Measurements from ENCODE around the gene MMP8.
A peak's percentile ranks its signal among the peaks of the same experiment; 100 is the strongest.

Gene MMP8

DNA sequence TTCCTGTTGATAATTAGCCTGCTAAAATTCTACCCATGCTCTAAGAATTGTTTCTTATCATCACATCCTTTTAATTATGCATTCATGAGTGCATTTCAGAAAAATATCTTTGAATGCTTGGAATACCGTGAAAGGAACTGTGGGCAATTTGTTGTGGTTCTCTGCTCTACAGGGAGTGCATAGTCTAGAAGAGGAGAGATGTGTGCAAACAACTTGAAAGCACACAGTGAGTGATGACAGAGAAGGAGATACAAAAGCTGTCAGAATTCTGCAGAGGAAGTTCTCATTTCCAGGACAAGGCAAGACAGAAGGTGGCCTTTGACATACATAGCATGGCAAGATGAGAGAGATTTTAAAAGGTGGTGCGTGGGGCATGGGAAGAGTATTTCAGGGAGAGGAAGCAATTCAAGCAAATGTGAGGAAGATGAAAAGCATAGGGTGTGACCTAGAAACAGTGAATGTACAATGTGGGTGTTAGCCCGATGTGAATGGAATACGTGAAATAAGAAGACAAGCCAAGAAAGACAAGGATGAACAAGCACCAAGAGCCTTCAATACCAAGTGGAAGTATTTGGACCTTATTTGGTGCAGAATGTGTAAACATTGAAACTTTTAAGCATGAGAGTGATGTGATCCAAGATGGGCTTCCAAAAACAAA is 5.0 kb downstream of the MMP8 start:
- DNase-seq = no peak

GRCh38 chr11:102717280-102717679 is 7.5 kb downstream of the MMP8 start:
- DNase-seq = no peak

GRCh38 chr11:102716527-102716926 is 8.2 kb downstream of the MMP8 start:
- DNase-seq = no peak

- no peak for DNase-seq
Measured at GRCh38 chr11:102712137-102712536, 12.6 kb downstream of the MMP8 start.

DNA sequence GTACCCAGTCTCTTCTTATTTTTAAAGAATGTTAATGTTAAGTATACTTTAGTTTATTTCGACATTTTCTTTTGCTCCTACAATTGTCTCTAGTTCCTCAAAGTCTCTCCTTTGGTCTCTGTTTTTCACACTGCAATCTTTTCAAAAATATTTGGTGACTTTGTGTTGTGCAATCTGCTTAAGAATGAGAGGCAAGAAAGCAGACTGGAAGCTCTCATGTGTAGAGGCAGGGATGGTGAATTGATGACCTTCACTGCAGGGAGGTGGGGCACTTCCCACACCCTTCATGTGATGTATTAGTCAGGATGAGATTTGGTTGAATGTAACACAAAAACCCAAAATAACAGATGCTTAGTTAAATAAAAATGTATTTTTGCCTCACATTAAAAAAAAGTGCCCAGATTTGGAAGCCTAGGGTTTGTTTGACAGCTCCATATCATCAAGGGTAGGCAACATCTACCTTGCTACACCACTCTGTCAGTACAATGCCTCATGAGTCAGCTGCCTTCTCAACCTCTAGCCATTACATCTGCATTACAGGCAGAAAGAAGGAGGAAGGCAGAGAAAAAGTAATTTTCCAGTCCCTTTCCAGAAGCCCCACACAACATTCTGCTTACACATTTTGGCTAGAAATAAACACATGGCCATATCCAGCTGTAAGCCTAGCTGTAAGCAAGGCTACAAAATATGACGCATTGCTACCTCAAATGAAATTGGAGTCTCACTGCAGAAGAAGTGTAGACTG is 15.4 kb downstream of the MMP8 start:
- no peak for DNase-seq

GRCh38 chr11:102708654-102709053 is 16.1 kb downstream of the MMP8 start:
- DNase-seq = no peak

DNA sequence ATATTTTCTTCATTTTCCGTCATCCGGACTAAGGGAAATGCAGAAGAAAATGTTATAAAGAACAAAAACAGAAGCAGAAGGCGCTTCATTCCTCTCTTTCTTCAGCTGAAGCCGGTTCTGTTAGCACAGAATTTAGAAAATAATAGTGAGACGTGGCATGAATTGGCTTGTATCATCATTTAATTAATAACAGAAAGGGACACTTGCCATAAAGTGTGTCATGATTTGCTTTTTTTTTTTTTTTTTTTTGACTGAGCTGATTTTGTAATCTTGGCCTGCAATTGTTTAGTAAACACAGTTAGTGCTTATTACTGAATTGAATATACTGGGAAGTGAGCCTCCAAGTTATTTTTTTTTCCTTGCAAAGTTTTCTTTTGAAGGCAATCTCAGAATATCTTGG is 19.1 kb downstream of the MMP8 start, which contains the start of gene MMP27:
Gene MMP27, minus strand, starts transcription at position 144 of the 400 bp plus-strand sequence. Its CDS starts 55 bp downstream, at position 89.
- DNase-seq = no peak

GRCh38 chr11:102704841-102705240 is 19.9 kb downstream of the MMP8 start:
- no peak for DNase-seq

DNA sequence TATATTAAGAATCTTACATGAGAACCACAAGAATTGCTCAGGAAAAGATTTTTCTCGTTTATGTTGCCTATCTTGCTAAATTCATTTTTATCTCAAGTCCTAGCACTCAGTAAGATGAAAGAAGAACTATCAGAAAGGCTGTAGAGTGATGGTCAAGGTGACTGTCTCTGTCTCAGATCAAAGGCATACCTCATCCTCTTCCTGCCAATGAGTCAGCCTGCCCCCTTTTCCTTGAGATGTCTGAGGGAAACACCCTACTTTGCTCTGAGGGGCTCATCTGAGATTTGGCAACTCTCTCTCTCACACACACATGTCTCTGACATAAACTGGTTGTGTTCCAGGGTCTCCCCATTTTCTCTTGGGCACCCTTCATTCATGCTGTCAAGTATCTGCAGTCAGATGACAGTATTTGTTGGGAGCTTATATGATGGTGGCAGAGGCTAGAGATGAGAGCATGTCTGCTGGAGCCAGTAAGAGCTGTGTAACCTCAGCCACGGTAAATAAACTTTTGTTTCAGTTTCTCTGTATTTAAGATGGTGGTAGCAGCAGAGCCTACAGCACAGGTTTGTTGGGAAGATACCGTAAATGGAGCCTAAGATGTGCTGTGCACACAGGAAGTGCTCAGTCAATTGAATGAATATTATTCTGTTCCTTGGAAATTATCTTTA is 20.8 kb downstream of the MMP8 start:
- no peak for DNase-seq

- DNase-seq = no peak
Measured at GRCh38 chr11:102695201-102695600, 29.6 kb downstream of the MMP8 start.

- no peak for DNase-seq
Measured at GRCh38 chr11:102685754-102686153, 39.0 kb downstream of the MMP8 start.

DNA sequence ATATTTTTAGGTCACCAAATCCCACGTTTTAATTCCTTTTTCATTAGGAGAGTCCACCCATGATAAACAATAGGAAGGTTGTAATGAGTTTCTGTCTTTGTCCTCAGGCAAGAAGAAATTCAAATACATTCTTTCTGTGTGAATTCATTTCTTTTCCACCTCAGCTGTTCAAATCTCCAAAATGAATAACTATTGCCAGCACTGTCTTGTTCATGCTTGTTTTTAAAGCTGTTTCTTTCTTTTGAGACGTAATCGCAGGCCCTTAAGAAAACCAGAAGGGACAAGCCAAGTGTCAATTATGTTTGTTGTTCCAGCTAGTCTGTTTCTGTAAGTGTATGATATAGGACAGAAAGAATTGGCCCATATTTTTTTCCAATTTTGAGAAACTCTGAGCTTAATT is 39.4 kb downstream of the MMP8 start:
- no peak for DNase-seq

DNA sequence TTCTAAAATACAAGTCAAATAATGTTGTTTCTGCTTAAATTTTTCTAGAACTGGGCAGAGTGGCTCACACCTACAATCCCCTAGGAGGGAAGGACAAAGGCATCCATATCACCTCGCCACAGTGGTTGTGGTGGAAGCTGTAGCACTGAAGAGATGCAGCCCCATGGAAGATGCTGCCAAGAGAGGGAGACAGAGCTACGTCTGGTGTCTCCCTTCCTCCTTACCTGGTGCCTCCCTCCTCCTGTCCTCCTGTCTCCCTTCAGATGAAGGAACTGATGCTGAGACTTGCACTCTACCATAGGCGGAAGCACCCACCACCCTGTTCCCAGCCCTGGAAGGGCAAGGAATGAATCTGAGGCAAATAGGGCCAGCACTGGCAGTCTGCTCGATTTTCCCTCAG is 41.5 kb downstream of the MMP8 start:
- no peak for DNase-seq

DNA sequence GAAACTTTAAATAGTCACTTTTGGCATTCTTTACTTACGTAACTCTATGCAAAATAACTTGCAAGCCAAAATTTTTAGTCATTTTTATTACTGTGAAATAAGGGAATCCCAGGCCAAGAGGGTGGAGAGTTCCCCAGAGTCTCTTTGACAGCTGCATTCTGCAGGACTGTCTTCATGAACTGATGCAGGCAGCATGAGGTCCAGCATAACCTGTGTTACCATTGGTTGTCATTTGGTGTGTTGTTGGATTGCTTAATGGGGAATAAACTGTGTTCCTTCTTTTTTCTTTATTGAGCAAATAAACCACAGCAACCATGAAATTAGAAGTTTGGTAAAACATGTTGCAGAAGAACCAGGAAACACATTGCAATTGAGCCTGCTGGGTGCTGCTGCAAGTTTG is 43.8 kb downstream of the MMP8 start:
- DNase-seq = no peak

DNA sequence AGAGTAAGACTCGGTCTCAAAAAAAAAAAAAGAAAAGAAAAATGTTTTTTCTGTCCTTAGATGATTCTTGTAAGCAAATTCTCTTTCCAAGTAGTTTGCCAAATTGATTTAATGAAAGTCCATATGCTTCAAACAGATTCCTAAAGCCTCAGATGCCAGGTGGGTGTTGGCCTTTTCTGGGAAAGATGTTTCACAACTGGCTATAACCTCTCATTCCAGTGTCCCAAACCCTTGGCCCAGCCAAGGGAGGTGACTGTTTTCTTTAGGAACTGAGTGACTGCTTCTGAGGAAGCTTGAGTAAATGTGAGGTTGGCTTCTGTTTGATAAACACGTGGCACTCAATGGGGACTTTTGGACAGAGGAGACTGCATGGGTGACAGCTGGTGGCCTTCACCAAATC is 46.7 kb downstream of the MMP8 start:
- DNase-seq = no peak

DNA sequence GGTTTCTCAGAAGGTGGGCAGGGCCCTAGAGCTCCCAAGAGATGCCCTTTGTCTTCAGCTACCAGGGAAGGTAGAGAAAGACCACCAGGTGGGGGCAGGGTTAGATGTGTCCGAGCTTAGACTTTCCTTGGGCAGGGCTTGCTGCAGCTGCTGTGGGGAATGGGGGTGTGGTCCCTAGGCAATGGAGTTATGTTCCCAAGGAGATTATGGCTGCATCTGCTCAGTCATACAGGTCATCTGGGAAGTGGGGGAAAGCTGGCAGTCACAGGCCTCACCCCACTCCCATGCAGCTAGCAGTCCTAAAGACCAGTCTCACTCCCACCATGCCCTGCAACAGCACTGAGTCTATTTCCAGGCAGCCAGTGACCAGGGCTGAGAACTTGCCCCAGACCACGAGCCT is 48.7 kb downstream of the MMP8 start:
- DNase-seq = no peak

- no peak for DNase-seq
Measured at GRCh38 chr11:102669664-102670063, 55.1 kb downstream of the MMP8 start.

DNA sequence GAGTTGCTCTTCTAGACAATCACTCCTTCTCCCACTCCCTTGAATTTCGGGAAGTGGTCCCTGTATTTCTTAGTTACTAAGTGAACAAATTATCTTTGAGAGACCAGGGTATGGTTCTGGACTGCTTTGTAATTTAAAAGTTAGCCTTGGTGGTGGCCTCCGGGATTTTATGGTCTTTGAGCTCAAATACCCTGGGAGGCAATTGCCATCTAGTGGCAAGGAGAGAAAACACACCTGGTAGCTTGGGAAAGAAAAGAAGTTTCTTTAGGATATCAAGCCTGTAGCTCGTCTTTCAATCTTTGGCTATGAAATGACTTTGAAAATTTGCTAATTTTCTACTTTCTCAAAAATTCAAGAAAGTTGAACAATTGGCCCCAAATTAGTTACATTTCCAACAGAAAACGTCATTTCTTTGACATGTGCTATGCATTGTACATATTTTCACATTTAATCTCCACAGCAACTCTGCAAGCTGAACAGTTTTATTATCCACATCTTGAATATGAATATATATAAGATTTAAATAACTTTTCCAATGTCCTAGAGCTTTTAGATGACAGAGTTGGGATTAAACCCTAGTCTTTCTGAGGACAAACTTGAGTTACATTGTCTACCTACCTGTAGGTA is 58.3 kb downstream of the MMP8 start:
- DNase-seq = peak; percentile 26

DNA sequence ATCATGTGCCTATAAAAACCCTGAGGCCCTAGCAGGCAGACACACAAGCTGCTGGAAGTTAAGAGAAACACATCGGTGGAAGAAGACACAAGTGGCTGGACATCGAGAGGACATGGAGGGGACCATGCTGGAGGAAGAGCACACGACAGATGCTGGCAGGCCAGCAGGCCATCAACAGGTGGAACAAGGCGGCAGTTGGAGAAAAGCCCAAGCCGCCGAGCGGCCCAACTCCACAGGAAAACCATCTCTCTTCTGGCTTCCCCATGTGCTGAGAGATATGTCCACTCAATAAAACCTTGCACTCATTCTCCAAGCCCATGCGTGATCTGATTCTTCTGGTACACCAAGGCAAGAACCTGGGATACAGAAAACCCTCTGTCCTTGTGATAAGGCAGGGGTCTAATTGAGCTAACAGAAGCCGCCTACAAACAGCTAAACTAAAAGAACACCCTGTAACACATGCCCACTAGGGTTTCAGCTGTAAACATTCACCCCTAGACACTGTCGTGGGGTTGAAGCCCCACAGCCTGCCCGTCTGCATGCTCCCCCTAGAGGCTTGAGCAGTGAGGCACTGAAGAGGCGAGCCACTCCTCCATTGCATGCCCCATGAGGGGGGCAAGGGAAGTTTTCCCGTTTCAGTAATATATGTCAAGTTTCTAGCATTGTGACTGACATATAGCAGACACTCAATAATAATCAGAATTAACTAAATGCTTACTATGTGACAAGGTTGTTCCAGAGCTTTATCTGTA is 60.6 kb downstream of the MMP8 start:
- no peak for DNase-seq

GRCh38 chr11:102662607-102663006 is 62.1 kb downstream of the MMP8 start:
- DNase-seq = no peak
